GM21515 (cell line): Measurements from ENCODE around the gene ZNF30.
"Not testable (repeated sequence)": the region's sequence is repeated elsewhere in the genome, so short reads cannot be mapped to it uniquely, and the experiment has no call there.

Experiments
- ATAC-seq: cut with Tn5 transposase; IDR thresholded peaks from one replicate; pipeline ENCODE4 v1.9.1; 2021; ENCODE audit not compliant: unreplicated experiment

ZNF30 gene

GRCh38 chr19:34926685-34927375, at the start of gene ZNF30:
Gene ZNF30, plus strand, starts transcription at chr19:34926903. Its CDS starts 3,045 bp downstream, at chr19:34929948.
- peak; percentile 95 for ATAC-seq

GRCh38 chr19:34879563-34879962, 47.1 kb upstream of the ZNF30 start:
- ATAC-seq = no peak

DNA sequence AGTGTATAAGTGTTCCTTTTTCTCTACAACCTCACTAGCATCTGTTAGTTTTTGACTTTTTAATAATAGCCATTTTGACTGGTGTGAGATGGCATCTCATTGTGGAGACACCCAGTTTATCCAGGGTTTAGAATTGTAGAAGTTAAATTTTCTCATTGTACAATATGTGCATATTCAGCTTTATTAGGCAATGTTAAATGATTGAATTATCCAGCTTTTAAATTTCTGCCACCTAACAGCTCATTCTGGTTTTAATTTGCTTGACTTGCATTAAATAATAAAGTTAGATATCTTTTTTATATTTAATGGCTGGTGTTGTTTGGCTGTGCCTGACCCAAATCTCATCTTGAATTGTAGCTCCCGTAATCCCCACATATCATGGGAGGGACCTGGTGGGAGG, 46.7 kb upstream of the ZNF30 start:
- no peak for ATAC-seq

- no peak for ATAC-seq
Observed at GRCh38 chr19:34881982-34882381, 44.7 kb upstream of the ZNF30 start.

DNA sequence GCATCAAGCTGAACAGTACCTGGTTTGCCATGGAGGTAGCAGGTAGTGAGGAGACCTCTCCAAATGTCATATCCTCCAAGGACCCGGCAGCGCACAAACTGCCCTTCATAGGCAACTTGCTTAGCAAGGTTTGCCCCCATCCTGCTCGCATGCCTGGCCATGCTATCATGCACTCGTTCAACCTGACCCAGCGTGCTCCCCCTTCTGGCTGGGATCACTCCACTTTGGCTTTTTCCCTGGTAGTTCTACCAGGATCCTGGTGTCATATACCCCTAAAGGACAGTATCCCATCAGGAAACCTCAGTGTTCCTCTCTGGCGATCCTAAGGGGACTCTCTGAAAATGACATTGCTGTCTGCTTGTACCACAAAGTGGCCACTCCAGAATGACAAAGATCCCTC, 38.6 kb upstream of the ZNF30 start:
- no peak for ATAC-seq

- ATAC-seq = no peak
Observed at GRCh38 chr19:34900245-34900644, 26.5 kb upstream of the ZNF30 start.

GRCh38 chr19:34904664-34905527, 21.8 kb upstream of the ZNF30 start:
- no peak for ATAC-seq

DNA sequence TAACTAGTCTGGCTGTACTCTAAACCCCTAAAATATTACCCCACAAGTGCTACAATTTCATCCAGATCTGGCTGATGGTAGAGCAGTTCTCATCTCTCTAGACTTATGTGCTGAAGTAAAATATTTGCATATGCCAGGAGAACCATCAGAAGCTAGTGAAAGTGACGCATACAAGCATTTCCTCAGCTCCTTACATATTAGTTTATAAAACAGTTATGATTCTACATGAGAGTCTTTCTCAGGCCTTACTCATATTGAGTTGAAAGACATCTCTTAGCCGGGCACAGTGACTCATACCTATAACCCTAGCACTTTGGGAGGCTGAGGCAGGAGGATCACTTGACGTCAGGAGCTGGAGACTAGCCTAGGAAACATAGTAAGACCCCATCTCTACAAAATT, 15.9 kb upstream of the ZNF30 start:
- ATAC-seq = no peak

DNA sequence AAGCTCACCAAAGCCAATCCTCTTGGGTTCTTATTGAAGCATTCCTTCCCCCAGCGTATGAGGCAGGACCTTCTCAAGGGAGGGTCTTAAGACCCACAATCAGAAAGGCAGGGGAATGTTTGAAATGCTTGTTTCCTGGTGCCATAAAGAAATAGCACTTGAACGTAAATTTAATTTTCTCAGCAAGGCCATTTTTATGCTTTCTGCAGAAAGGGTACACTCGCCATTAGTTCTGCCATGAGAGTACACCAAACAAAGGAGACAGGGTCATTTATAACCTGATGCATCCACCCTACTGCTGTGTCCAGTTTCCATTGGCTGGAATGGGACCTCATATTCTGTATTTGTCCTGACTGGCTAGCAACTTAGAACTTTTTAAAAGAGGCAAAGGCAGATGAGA, 9.6 kb upstream of the ZNF30 start:
- not testable (repeated sequence) for ATAC-seq

DNA sequence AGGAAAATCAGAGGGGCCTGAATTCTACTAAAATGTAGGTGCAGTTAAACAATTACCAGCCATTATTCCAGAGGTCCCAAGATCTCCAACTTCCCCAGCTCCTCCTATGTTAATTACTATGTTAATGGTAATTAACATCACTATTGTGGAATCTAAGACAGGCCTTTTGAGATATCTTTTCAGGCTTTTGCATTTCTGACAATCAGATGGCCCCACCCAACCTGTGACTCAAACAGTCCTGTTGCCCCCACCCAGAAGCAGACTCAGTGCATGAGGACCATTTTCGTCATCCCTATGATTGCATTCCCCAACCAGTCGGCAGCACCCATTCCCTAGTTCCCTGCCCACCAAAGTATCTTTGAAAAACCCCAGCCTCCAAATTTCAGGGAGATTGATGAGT, 8.5 kb upstream of the ZNF30 start:
- no peak for ATAC-seq

DNA sequence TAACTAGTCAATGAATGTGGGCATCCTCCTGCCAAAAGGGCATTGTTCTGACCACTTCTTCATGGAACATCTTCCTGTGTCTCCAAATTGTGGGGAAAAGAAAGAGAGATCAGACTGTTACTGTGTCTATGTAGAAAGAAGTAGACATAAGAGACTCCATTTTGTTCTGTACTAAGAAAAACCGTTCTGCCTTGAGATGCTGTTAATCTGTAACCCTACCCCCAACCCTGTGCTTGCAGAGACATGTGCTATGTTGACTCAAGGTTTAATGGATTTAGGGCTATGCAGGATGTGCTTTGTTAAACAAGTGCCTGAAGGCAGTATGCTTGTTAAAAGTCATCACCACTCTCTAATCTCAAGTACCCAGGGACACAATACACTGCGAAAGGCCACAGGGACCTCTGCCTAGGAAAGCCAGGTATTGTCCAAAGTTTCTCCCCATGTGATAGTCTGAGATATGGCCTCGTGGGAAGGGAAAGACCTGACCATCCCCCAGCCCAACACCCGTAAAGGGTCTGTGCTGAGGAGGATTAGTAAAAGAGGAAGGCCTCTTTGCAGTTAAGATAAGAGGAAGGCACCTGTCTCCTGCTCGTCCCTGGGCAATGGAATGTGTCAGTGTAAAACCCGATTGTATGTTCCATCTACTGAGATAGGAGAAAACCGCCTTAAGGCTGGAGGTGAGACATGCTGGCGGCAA, 6.5 kb upstream of the ZNF30 start:
- not testable (repeated sequence) for ATAC-seq

DNA sequence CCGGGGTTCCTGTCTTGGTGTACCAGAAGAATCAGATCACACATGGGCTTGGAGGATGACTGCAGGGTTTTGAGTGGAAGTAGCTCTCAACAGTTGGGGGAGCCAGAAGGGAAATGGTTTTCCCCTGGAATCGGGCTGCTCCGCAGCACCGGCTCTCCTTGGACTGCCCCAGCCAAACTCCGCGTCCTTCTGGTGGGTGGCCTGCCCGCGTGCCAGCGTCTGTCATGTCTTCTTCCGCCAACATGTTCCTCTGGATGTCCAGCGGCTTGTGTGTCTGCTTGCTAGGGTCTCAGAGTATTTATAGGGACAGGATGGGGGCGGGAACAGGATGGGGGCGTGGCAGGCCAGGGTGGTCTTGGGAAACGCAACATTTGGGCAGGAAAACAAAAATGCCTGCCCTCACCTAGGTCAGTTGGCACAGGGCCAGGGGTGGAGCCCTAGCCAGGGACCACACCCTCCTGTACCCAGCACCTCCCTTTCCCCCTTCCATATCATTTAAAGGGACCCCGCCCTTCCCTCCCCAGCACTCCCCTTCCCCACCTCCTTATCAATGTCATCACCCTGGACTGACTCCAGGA, 1.3 kb upstream of the ZNF30 start:
- ATAC-seq = no peak

DNA sequence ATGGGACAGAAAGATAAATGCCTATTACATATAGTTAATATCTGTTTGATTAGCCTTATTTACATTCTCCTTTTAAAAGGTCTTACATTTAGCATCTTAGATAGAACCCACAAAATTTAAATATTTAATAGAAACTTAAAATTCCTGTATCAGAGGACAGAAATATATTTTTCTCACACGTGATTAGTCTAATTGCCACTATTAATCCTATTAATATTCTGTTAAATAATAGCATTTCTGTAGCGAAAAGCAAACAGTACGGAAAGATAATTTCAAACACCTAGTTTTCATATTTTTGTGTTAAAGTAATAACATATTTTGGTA, 380 bp upstream of the ZNF30 start:
- ATAC-seq = no peak

DNA sequence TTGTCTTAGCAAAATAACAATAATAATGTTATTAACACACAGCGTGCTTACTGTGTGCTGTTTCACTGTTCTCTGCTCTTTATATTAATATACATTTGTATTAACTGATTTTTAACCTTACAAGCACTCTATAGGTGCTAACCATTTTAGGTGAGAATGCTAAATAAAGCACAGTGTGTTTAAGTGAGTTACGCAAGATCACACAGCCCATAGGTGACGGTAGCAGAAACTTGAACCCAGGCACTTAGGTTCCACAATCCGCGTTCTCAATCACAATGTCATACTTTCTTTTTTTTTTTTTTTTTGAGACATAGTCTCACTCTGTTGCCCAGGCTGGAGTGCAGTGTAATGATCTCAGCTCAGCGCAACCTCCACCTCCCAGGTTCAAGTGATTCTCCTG, 5.8 kb downstream of the ZNF30 start:
- no peak for ATAC-seq

GRCh38 chr19:34936184-34936583, 9.5 kb downstream of the ZNF30 start:
- ATAC-seq = no peak

DNA sequence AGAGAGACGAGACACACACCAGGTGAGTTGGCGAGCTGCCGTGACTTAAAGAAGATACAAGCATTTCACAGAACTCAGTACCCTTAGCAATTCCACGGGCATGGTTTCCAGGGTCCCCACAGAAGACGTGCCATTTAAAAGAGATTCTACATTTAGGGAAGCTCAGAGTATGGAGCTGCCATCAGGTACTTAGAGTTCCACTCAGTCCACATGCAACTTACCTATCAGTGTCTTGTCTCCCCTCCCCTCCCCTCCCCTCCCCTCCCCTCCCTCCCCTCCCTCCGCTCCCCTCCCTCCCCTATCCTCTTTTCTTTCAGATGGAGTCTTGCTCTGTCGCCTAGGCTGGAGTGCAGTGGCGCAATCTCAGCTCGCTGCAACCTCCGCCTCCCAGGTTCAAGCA, 12.2 kb downstream of the ZNF30 start:
- ATAC-seq = no peak

DNA sequence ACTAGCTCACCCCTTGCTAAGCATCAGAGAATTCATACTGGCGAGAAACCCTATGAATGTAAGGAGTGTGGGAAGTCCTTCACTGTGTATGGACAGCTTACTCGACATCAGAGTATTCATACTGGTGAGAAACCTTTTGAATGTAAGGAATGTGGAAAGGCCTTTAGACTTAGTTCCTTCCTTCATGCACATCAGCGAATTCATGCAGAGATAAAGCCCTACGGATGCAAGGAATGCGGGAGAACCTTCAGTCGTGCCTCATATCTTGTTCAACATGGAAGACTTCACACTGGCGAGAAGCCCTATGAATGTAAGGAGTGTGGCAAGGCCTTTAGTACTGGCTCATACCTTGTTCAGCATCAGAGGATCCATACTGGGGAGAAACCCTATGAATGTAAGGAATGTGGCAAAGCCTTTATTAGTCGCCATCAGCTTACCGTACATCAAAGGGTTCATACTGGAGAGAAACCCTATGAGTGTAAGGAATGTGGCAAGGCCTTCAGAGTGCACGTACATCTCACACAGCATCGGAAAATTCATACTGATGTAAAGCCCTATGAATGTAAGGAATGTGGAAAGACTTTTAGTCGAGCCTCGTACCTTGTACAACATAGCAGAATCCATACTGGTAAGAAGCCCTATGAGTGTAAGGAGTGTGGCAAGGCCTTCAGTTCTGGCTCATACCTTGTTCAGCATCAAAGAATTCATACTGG, 17.3 kb downstream of the ZNF30 start:
- ATAC-seq = no peak

GRCh38 chr19:34953092-34953491, 26.4 kb downstream of the ZNF30 start:
- no peak for ATAC-seq

DNA sequence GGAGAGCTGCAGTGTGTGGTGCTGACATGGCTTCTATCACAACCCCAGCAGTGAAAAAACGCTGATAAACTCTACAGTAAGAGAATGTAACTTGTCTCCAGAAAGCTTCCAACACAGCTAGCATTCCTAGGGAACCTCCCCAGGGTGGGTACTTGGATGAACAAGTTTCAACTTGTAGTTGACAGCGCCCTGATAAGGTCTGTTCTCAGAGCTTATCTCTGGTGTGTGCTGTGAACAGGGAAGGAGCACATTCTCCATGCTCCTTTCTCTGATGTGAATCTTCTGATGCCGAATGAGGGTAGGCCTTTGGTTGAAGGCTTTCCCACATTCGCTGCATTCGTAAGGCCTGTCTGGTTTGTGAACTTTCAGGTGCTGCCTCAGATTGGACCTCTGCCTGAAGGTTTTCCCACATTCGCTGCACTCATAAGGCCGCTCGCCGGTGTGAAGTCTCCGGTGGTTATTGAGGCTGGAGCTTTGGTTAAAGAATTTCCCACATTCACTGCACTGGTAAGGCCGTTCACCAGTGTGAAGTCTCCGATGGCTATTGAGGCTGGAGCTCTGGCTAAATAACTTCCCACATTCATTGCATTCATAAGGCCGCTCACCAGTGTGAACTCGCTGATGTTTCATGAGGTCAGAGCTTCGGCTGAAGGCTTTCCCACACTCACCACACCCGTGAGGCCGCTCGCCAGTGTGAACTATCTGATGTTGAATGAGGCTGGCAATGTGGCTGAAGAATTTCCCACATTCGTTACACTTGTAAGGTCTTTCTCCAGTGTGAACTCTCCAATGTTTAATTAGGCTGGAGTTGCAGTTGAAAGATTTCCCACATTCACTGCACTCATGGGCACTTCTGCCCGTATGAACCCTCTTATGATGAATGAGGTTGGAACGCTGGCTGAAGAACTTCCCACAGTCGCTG, 31.4 kb downstream of the ZNF30 start:
- no peak for ATAC-seq

- ATAC-seq = no peak
Observed at GRCh38 chr19:34959021-34959420, 32.3 kb downstream of the ZNF30 start.
